ENCODE results near the gene NAV3.

GRCh38 chr12:78018171-78018910, 187.6 kb downstream of the NAV3 start:
- TF ChIP-seq CTCF (conservative IDR thresholded peaks at IDR 0.05; ENCODE audit: low read depth, low read length) (no peak), EZH2 (IDR thresholded peaks at IDR 0.05; ENCODE audit: borderline replicate concordance, low read depth, low read length, poor library complexity, severe bottlenecking) (no peak)

All from A673 (cell line).